H1 (cell line): ENCODE results near the gene APBA2. TPM values are rescaled to one million over a fixed set of nuclear protein-coding genes. Genes with fewer than 3 reads are reported as not detected.

ENCODE experiments used
- POLR2A ChIP-seq, 2 experiments: IDR thresholded peaks; 1 replicate in 1 of 2; 2 replicates in 1 of 2; pipeline ENCODE4 v1.6.1; 2011; ENCODE audit warnings: low read depth in 2 of 2, low read length in 2 of 2, mild to moderate bottlenecking in 2 of 2; ENCODE audit errors: control extremely low read depth in 1 of 2
- polyA plus RNA-seq, 7 experiments: library from polyadenylated mRNA; depleted of rRNA in 3 of 7; stranded (reverse) in 5 of 7; unstranded in 2 of 7; fragments of >200 nt in 5 of 7; fragments of 200-250 nt in 2 of 7; gene quantifications; 1 replicate in 5 of 7; 2 replicates in 1 of 7; 4 replicates in 1 of 7; pipeline versions ENCODE4 v1.2.1 to v1.2.3, GENCODE V29; 2011 to 2013; ENCODE audit warnings: missing spikeins in 2 of 7, mixed read lengths in 2 of 7
- total RNA-seq: library from RNA; stranded (reverse); fragmentation: NEBNext Ultra II Directional; extraction: Animal tissue kit (Norgen Biotek cat#: 25700); gene quantifications from 2 replicates; pipeline ENCODE4 v1.2.1, GENCODE V29; 2021

The APBA2 gene
- total and polyA plus RNA-seq, 2 of the 8 experiments (the other 6 are each of a cell fraction or from before 2014, with no cell fraction given), result 15.5 to 19.0 TPM

GRCh38 chr15:29078541-29078940, 192.8 kb downstream of the APBA2 start (continued):
- TF ChIP-seq POLR2A (IDR thresholded peaks at IDR 0.05; ENCODE audit: control extremely low read depth in 1 of 2, low read depth in 2 of 2, low read length in 2 of 2), result no peak
